ENCODE data around the gene SURF6.
A peak's percentile ranks its signal among the peaks of the same experiment; 100 is the strongest.
"Not testable (repeated sequence)": the region's sequence is repeated elsewhere in the genome, so short reads cannot be mapped to it uniquely, and the experiment has no call there.

The SURF6 gene

DNA sequence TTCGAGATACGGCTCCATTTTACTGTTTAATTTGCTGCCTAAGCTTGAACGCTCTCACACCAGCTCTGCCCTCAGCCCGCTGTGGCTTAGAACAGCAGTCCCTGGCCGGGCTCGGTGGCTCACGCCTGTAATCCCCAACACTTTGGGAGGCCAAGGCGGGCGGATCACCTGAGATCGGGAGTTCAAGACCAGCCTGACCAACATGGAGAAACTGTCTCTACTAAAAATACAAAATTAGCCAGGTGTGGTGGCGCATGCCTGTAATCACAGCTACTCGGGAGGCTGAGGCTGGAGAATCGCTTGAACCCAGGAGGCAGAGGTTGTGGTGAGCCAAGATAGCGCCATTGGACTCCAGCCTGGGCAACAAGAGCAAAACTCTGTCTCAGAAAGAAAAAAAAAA lies 41.3 kb upstream of the SURF6 start:
- H3K36me3 ChIP-seq (ENCODE audit: control insufficient read depth, insufficient read depth, low read length); H3K4me3 ChIP-seq (ENCODE audit: low read length); DNase-seq (ENCODE audit: low read depth, low spot score); H3K27ac ChIP-seq (ENCODE audit: low read length); H3K9me3 ChIP-seq (ENCODE audit: control insufficient read depth, insufficient read depth, low read length); H3K4me1 ChIP-seq (ENCODE audit: control insufficient read depth, insufficient read depth, low read length); H3K27me3 ChIP-seq (ENCODE audit: control insufficient read depth, insufficient read depth, low read length): not testable (repeated sequence)
- WGBS (ENCODE audit: insufficient coverage, insufficient read length): no CpG with 5 or more reads among the region's 14 CpGs

DNA sequence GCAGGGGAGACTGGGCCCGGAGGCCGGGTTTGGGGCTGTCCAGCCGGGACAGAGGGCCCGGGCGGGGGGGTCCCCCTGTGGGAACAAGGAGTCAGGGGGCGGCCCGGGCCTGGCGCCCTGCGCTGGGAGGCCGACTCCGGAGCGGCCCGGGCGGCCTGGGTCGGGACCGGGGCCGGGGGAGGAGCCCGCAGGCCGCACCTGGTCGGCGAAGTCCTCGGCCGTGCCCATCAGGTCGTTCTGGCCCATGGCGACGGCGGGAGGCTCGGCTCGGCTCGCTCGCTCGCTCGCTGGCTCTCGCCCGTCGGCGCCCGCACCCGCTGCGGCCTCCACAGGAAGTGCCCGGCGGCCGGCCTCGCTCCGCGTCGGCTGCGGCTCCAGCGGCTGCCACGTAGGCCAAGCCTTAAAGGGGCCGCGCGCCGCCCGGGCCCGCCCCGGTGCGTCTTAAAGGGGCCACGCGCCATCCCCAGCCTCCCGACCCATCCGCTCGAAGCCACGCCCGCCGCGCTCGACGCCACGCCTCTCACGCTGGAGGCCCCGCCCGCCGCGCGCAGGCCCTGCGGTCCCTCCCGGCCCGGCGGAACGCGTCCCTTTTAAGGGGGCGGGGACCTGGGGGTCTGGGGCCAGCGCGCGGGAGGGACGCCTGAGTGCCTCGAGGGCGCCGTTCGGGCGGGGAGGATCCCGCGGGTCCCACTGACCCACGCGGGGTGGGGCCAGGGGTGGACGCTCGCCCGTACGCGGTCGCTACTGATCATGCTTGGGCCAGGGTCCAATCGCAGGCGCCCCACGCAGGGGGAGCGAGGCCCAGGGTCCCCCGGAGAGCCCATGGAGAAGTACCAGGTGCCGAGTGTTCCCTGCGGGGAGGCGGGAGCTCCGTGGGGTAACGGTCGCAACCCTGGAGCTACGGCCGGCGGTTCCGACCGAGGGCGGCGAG lies 40.0 kb upstream of the SURF6 start, which contains the start of the genes STKLD1 and SURF4:
Gene STKLD1, plus strand, starts transcription at position 643 of the 931 bp plus-strand sequence. Its CDS starts 108 bp downstream, at position 751.
Gene SURF4, minus strand, starts transcription at position 337 of the 931 bp plus-strand sequence. Its CDS starts 91 bp downstream, at position 246.
- peak; percentile 73 for DNase-seq (ENCODE audit: low read depth, low spot score)
- Histone ChIP-seq H3K4me1 (ENCODE audit: control insufficient read depth, insufficient read depth, low read length) (no peaks in the 10 kb centered on the region), H3K27me3 (ENCODE audit: control insufficient read depth, insufficient read depth, low read length) (no peaks in the 10 kb centered on the region), H3K9me3 (ENCODE audit: control insufficient read depth, insufficient read depth, low read length) (no peaks in the 10 kb centered on the region; the same call in 1 of the 2 replicates), H3K4me3 (ENCODE audit: low read length) (peak within 1 kb of the TSS; percentile 76), H3K27ac (ENCODE audit: low read length) (no peak within 1 kb of the TSS), H3K36me3 (ENCODE audit: control insufficient read depth, insufficient read depth, low read length) (peaks cover 4% of the 10 kb centered on the region; the same call in 1 of the 2 replicates)
- WGBS (ENCODE audit: insufficient coverage, insufficient read length): no CpG with 5 or more reads among the region's 120 CpGs

DNA sequence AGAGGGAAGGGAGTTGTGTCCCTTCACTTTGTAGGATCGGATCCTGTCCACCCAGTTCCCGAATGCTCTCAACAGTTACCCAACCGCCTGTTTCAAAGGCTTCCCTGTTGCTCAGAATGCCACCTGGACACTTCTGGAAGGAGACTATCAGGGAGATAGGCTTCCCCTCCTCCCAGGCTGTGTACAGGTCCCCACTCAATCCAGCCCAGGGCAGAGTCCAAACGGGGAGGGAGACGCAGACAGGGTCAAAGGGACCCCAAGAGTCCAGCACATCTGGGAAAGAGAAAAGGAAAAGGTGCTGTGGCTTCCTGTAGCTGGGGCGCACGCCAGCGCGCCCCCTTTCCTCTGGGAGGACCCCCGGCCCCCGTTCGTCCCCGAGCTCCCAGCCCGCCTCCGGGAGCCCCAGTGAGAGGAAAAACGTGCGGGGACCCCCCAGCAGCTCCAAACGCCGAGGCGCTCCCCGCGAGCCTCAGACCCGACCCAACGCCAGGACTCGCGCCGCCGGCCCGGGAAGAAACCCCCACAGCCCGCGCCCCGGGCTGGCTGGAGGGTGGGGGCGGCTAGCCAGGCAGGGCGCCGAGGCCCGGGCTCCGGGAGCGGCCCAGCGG lies 39.2 kb upstream of the SURF6 start:
- DNase-seq (ENCODE audit: low read depth, low spot score): no peak
- no peak overlapping the region for H3K27ac ChIP-seq (ENCODE audit: low read length)
- H3K27me3 ChIP-seq (ENCODE audit: control insufficient read depth, insufficient read depth, low read length): no peaks in the 10 kb centered on the region
- peaks cover 4% of the 10 kb centered on the region; the same call in 1 of the 2 replicates for H3K36me3 ChIP-seq (ENCODE audit: control insufficient read depth, insufficient read depth, low read length)
- peak overlapping the region; percentile 76 for H3K4me3 ChIP-seq (ENCODE audit: low read length)
- H3K9me3 ChIP-seq (ENCODE audit: control insufficient read depth, insufficient read depth, low read length): no peaks in the 10 kb centered on the region; the same call in 1 of the 2 replicates
- no peaks in the 10 kb centered on the region for H3K4me1 ChIP-seq (ENCODE audit: control insufficient read depth, insufficient read depth, low read length)
- WGBS (ENCODE audit: insufficient coverage, insufficient read length): no CpG with 5 or more reads among the region's 39 CpGs

DNA sequence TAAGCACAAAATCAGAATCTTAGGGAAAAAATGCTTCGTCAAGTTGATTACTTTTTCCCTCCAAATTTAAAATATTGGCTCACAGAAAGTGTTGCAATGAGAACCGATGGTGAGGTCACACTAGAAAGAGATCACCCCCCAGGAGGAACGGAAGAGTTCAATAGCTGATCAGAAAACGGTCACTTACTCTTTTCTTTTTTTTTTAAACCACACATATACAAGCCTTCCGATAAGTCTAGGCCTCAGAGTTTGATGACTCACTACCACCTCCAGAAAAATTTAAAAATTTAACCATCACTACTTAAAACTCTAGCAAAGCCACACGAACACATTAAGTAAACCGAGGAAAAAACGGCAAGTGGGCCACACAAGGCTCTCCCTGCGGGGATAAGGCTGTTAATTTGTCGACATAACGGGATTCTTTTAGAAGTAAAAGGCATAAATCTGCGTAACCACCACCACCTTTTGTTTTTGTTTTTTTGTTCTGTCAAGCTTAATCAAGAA lies 38.7 kb upstream of the SURF6 start:
- Histone ChIP-seq H3K4me1 (ENCODE audit: control insufficient read depth, insufficient read depth, low read length) (no peaks in the 10 kb centered on the region), H3K27me3 (ENCODE audit: control insufficient read depth, insufficient read depth, low read length) (no peaks in the 10 kb centered on the region), H3K4me3 (ENCODE audit: low read length) (peak overlapping the region; percentile 76; the same call in 1 of the 2 replicates), H3K27ac (ENCODE audit: low read length) (no peak overlapping the region), H3K9me3 (ENCODE audit: control insufficient read depth, insufficient read depth, low read length) (no peaks in the 10 kb centered on the region; the same call in 1 of the 2 replicates), H3K36me3 (ENCODE audit: control insufficient read depth, insufficient read depth, low read length) (peaks cover 4% of the 10 kb centered on the region; the same call in 1 of the 2 replicates)
- WGBS (ENCODE audit: insufficient coverage, insufficient read length): no CpG with 5 or more reads among the region's 12 CpGs
- DNase-seq (ENCODE audit: low read depth, low spot score): no peak

GRCh38 chr9:133372144-133372543 lies 36.2 kb upstream of the SURF6 start:
- Histone ChIP-seq H3K4me1 (ENCODE audit: control insufficient read depth, insufficient read depth, low read length) (no peaks in the 10 kb centered on the region), H3K27ac (ENCODE audit: low read length) (no peak overlapping the region), H3K4me3 (ENCODE audit: low read length) (no peak overlapping the region), H3K27me3 (ENCODE audit: control insufficient read depth, insufficient read depth, low read length) (no peaks in the 10 kb centered on the region), H3K9me3 (ENCODE audit: control insufficient read depth, insufficient read depth, low read length) (no peaks in the 10 kb centered on the region), H3K36me3 (ENCODE audit: control insufficient read depth, insufficient read depth, low read length) (peaks cover 12% of the 10 kb centered on the region)
- no CpG with 5 or more reads among the region's 7 CpGs for WGBS (ENCODE audit: insufficient coverage, insufficient read length)
- DNase-seq (ENCODE audit: low read depth, low spot score): no peak

DNA sequence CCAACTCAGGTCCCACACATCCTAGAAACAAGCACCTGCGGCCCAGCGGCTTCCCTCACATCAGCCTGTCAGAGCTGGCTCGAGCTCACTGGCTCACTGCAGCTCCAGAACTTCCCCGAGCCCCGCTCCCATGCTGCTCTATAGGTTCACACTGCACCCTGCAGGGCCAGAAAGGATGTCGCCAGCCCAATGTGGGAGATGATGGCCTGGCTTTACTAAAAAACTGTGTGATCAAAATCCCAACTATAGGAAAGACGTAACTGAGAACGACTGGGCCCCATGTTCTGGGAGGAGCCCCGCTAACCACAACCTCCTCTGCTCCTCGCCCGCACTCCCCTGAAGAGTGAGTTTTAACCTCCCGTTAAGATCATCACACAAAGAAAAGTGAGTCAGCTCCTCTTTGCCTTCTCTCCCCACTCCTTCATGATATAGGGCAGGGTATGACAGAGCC lies 35.3 kb upstream of the SURF6 start:
- H3K4me3 ChIP-seq (ENCODE audit: low read length): no peak overlapping the region
- H3K9me3 ChIP-seq (ENCODE audit: control insufficient read depth, insufficient read depth, low read length): no peaks in the 10 kb centered on the region
- no CpG with 5 or more reads among the region's 12 CpGs for WGBS (ENCODE audit: insufficient coverage, insufficient read length)
- no peak overlapping the region for H3K27ac ChIP-seq (ENCODE audit: low read length)
- DNase-seq (ENCODE audit: low read depth, low spot score): no peak
- peaks cover 17% of the 10 kb centered on the region for H3K36me3 ChIP-seq (ENCODE audit: control insufficient read depth, insufficient read depth, low read length)
- no peaks in the 10 kb centered on the region for H3K4me1 ChIP-seq (ENCODE audit: control insufficient read depth, insufficient read depth, low read length)
- no peaks in the 10 kb centered on the region for H3K27me3 ChIP-seq (ENCODE audit: control insufficient read depth, insufficient read depth, low read length)

DNA sequence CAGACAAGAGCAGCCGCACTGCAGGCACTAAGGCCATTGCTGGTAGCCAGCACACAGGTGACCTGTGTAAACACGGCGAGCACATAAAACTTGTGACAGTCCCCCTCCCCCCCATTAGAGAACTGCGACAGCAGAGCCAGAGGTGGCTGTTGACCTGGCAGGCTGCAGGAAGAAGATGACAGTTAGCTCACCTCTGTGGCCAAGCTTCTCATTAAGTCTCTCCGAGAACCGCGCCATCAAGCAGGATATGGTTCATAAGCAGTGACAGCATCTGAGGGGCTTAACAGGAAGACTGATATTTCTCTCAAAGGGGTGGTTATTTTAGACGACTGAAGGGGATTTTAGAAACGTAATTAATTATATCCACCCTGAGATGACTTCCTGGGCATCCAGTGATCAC lies 34.7 kb upstream of the SURF6 start:
- Histone ChIP-seq H3K27ac (ENCODE audit: low read length) (no peak overlapping the region), H3K27me3 (ENCODE audit: control insufficient read depth, insufficient read depth, low read length) (no peaks in the 10 kb centered on the region), H3K4me3 (ENCODE audit: low read length) (no peak overlapping the region)

DNA sequence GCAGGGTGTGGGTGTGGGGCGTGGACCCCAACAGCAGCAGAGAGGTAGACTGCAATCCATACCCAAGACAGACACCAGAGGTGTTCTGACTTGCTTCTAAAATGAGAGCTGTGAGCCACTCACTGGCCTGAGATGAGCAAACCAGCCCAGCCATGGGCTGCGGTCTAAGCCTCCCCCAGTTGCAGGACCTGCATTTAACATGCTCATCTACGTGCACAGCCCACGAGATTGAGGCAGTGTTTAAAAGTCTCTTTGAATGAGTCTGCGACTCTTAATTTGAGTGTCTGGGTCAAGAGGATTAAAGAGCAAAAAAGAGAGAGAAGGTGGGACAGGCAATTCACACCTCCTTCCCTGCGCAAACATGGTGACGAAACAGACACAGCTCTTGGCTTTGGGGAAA lies 33.9 kb upstream of the SURF6 start:
- Histone ChIP-seq H3K36me3 (ENCODE audit: control insufficient read depth, insufficient read depth, low read length) (peaks cover 24% of the 10 kb centered on the region), H3K9me3 (ENCODE audit: control insufficient read depth, insufficient read depth, low read length) (no peaks in the 10 kb centered on the region), H3K27me3 (ENCODE audit: control insufficient read depth, insufficient read depth, low read length) (no peaks in the 10 kb centered on the region), H3K27ac (ENCODE audit: low read length) (no peak overlapping the region), H3K4me1 (ENCODE audit: control insufficient read depth, insufficient read depth, low read length) (no peaks in the 10 kb centered on the region), H3K4me3 (ENCODE audit: low read length) (no peak overlapping the region)
- WGBS (ENCODE audit: insufficient coverage, insufficient read length): no CpG with 5 or more reads among the region's 7 CpGs
- no peak for DNase-seq (ENCODE audit: low read depth, low spot score)

More for the DNA sequence above, 34.7 kb upstream of the SURF6 start:
- Histone ChIP-seq H3K36me3 (ENCODE audit: control insufficient read depth, insufficient read depth, low read length) (peaks cover 23% of the 10 kb centered on the region), H3K9me3 (ENCODE audit: control insufficient read depth, insufficient read depth, low read length) (no peaks in the 10 kb centered on the region), H3K4me1 (ENCODE audit: control insufficient read depth, insufficient read depth, low read length) (no peaks in the 10 kb centered on the region)
- no peak for DNase-seq (ENCODE audit: low read depth, low spot score)
- WGBS (ENCODE audit: insufficient coverage, insufficient read length): no CpG with 5 or more reads among the region's 9 CpGs

DNA sequence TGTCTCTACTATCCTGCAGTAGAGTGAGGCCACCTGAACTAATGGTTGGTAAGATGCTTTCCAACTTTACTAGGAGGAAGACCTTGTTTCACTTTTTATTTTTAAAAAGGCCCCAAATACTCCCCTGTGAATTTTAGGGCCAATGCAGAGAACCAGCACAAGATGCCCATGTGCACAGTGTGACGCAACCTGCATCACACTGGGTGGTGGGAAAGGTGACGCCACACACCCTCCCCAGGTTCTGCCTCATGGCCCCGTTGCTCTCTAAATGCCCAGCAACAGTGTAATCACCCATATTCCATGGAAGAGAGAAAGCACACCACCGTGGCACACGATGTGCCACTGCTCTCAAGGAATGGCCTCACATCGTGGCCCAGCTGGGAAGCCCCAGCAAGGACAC lies 33.4 kb upstream of the SURF6 start:
- Histone ChIP-seq H3K27ac (ENCODE audit: low read length) (no peak overlapping the region), H3K4me3 (ENCODE audit: low read length) (no peak overlapping the region), H3K36me3 (ENCODE audit: control insufficient read depth, insufficient read depth, low read length) (peaks cover 27% of the 10 kb centered on the region), H3K27me3 (ENCODE audit: control insufficient read depth, insufficient read depth, low read length) (no peaks in the 10 kb centered on the region), H3K4me1 (ENCODE audit: control insufficient read depth, insufficient read depth, low read length) (no peaks in the 10 kb centered on the region), H3K9me3 (ENCODE audit: control insufficient read depth, insufficient read depth, low read length) (no peaks in the 10 kb centered on the region)
- no peak for DNase-seq (ENCODE audit: low read depth, low spot score)
- no CpG with 5 or more reads among the region's 6 CpGs for WGBS (ENCODE audit: insufficient coverage, insufficient read length)

DNA sequence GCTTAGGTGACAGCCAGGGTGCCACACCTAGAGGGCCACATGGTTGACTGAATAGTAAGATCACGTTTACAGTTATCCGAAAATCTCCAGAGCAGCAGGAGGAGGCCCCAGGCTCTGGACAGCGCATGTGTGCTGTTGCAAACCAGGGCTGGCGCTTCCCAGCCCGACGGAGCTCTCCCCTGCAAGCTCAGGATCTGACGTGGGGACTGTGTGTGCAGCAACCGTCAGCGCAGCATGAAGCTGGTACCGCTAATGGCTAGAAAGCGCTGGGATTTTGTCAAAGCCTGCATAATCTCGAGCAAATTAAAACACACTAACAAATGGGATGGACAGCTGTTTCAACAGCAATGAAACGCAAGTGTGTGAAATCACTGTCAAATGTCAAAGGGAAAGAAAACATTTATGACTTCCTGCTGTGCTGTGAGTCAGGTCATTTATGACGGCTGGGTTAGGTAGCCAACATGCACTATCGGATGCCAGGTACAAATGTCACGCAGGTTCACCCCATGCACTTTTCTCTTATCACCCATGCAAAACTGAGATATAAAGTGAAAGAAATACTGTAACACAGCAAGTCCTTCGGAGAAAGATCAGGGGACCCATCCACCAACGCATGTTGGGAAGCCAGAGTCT lies 32.4 kb upstream of the SURF6 start:
- peaks cover 28% of the 10 kb centered on the region for H3K36me3 ChIP-seq (ENCODE audit: control insufficient read depth, insufficient read depth, low read length)

More for the DNA sequence above, 32.4 kb upstream of the SURF6 start:
- Histone ChIP-seq H3K27me3 (ENCODE audit: control insufficient read depth, insufficient read depth, low read length) (no peaks in the 10 kb centered on the region), H3K9me3 (ENCODE audit: control insufficient read depth, insufficient read depth, low read length) (no peaks in the 10 kb centered on the region), H3K27ac (ENCODE audit: low read length) (no peak overlapping the region), H3K4me3 (ENCODE audit: low read length) (no peak overlapping the region), H3K4me1 (ENCODE audit: control insufficient read depth, insufficient read depth, low read length) (no peaks in the 10 kb centered on the region)
- WGBS (ENCODE audit: insufficient coverage, insufficient read length): no CpG with 5 or more reads among the region's 18 CpGs
- no peak for DNase-seq (ENCODE audit: low read depth, low spot score)

Data from iPS DF 6.9 (cell line).